Measurements from ENCODE around the gene SLC43A2. TPM values are rescaled to one million over a fixed set of nuclear protein-coding genes. Genes with fewer than 3 reads are reported as not detected.

The SLC43A2 gene
- total RNA-seq, 1 experiment from 2014 or later, result 11.0 TPM

DNA sequence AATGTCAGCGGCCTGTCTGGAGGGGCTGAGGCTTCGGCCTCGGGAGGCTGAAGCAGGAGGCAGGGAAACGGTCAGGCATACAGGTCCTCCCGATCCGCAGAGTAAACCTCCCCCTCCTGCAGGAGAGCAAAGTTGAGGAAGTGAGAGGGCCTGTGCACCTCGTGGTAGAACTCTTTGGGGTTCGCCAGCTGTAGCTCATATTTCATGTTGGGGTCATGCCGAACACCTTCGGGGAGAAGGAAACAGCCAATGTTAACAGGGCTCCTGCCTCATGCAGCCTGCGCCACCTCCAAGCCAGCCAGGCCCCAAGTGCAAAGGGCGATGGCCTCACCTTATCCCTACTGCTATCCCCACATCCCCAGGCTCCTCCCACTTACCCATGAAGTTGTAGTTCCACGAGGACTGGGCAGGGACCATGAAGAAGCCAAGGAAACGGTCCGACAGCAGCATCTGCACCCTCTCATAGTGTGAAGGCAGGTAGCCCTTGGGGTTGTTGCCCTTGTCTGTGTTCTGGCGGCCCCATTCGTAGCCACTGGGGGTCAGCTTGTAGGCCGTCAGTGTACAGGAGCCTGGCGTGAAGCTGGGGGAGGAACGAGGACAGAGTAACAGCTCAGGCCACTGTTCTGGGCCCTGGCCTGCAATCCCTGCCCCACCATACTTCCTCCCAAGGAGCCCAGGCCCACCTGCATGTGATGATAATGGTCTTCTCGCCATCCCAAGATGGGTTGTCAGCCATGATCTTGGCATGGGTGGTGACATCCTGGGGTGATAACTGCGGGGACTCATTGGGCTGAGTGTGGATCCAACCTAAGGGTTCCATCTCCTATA, 22.3 kb upstream of the SLC43A2 start (continued):
- TF ChIP-seq, protein P1, sequence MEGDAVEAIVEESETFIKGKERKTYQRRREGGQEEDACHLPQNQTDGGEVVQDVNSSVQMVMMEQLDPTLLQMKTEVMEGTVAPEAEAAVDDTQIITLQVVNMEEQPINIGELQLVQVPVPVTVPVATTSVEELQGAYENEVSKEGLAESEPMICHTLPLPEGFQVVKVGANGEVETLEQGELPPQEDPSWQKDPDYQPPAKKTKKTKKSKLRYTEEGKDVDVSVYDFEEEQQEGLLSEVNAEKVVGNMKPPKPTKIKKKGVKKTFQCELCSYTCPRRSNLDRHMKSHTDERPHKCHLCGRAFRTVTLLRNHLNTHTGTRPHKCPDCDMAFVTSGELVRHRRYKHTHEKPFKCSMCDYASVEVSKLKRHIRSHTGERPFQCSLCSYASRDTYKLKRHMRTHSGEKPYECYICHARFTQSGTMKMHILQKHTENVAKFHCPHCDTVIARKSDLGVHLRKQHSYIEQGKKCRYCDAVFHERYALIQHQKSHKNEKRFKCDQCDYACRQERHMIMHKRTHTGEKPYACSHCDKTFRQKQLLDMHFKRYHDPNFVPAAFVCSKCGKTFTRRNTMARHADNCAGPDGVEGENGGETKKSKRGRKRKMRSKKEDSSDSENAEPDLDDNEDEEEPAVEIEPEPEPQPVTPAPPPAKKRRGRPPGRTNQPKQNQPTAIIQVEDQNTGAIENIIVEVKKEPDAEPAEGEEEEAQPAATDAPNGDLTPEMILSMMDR (IDR thresholded peaks at IDR 0.05), result no peak

DNA sequence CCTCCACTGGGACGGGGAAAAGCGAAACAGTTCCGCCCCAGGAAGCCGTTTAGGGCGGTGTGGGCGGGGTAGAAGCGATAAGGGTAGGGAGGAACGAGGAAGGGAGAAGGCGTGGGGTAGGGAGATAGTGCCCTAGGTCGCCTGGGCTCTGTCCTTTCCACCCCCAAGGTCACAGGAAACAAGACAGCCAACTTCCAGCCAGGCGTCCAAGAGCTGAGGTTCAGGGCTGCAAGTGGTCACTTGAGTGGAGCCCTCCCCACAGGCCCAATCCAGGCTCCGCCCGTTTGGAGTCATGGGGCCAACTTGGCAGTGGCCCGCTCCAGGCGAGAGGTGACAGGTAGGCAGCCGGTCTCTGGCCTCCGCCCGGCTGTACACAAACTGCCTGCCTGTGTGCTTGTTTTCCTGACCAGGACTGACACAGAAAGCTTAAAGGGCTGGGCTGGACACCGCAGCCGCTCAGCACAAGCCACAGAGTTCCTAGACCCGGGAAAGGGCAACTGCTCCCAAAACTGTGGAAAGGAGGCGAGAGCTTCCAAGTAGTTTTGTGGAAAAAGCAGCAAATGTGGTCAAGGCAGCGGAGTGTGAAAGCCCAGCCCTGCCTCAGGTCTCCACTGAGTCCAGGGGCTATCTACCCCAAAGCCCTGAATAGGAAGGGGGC, 21.3 kb upstream of the SLC43A2 start, which contains the start of gene RILP:
RILP (minus strand) TSS at position 23 of the 658 bp plus-strand sequence. CDS start 62 bp downstream, outside the sequence.
- peak within 1 kb of the TSS; percentile 32; the same call in 1 of the 2 replicates for H3K27ac Mint-ChIP-seq
- no peaks in the 10 kb centered on the region for H3K9me3 Mint-ChIP-seq
- no peak for TF ChIP-seq RELA (CRISPR knock-in tag; IDR thresholded peaks at IDR 0.05; ENCODE audit: borderline replicate concordance)
- peak; percentile 60 for TF ChIP-seq ESRRA (CRISPR knock-in tag; IDR thresholded peaks at IDR 0.05; ENCODE audit: borderline replicate concordance)
- TF ChIP-seq, protein P2, sequence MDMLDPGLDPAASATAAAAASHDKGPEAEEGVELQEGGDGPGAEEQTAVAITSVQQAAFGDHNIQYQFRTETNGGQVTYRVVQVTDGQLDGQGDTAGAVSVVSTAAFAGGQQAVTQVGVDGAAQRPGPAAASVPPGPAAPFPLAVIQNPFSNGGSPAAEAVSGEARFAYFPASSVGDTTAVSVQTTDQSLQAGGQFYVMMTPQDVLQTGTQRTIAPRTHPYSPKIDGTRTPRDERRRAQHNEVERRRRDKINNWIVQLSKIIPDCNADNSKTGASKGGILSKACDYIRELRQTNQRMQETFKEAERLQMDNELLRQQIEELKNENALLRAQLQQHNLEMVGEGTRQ (CRISPR knock-in tag; IDR thresholded peaks at IDR 0.05), result peak; percentile 35
- TF ChIP-seq CREB1 (CRISPR knock-in tag; IDR thresholded peaks at IDR 0.05), result no peak
- no peak; the same call in 1 of the 2 replicates for TF ChIP-seq EMX1 (CRISPR knock-in tag; IDR thresholded peaks at IDR 0.05)
- no peak for TF ChIP-seq ELF4 (CRISPR knock-in tag; IDR thresholded peaks at IDR 0.05; ENCODE audit: low read depth)
- TF ChIP-seq, protein P3, sequence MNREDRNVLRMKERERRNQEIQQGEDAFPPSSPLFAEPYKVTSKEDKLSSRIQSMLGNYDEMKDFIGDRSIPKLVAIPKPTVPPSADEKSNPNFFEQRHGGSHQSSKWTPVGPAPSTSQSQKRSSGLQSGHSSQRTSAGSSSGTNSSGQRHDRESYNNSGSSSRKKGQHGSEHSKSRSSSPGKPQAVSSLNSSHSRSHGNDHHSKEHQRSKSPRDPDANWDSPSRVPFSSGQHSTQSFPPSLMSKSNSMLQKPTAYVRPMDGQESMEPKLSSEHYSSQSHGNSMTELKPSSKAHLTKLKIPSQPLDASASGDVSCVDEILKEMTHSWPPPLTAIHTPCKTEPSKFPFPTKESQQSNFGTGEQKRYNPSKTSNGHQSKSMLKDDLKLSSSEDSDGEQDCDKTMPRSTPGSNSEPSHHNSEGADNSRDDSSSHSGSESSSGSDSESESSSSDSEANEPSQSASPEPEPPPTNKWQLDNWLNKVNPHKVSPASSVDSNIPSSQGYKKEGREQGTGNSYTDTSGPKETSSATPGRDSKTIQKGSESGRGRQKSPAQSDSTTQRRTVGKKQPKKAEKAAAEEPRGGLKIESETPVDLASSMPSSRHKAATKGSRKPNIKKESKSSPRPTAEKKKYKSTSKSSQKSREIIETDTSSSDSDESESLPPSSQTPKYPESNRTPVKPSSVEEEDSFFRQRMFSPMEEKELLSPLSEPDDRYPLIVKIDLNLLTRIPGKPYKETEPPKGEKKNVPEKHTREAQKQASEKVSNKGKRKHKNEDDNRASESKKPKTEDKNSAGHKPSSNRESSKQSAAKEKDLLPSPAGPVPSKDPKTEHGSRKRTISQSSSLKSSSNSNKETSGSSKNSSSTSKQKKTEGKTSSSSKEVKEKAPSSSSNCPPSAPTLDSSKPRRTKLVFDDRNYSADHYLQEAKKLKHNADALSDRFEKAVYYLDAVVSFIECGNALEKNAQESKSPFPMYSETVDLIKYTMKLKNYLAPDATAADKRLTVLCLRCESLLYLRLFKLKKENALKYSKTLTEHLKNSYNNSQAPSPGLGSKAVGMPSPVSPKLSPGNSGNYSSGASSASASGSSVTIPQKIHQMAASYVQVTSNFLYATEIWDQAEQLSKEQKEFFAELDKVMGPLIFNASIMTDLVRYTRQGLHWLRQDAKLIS (CRISPR knock-in tag; IDR thresholded peaks at IDR 0.05; ENCODE audit: borderline replicate concordance), result no peak
- TF ChIP-seq, protein P4, sequence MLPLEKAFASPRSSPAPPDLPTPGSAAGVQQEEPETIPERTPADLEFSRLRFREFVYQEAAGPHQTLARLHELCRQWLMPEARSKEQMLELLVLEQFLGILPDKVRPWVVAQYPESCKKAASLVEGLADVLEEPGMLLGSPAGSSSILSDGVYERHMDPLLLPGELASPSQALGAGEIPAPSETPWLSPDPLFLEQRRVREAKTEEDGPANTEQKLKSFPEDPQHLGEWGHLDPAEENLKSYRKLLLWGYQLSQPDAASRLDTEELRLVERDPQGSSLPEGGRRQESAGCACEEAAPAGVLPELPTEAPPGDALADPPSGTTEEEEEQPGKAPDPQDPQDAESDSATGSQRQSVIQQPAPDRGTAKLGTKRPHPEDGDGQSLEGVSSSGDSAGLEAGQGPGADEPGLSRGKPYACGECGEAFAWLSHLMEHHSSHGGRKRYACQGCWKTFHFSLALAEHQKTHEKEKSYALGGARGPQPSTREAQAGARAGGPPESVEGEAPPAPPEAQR (CRISPR knock-in tag; IDR thresholded peaks at IDR 0.05), result no peak
- no peak for TF ChIP-seq PRRX2 (CRISPR knock-in tag; IDR thresholded peaks at IDR 0.05)
- TF ChIP-seq GABPB1 (CRISPR knock-in tag; IDR thresholded peaks at IDR 0.05), result 0 out of 2 replicates have a peak, but pooled peaks have one; percentile 26
- no peak for TF ChIP-seq ZNF232 (CRISPR knock-in tag; IDR thresholded peaks at IDR 0.05)
- TF ChIP-seq MYBL2 (CRISPR knock-in tag; IDR thresholded peaks at IDR 0.05), result no peak
- H3K27me3 Mint-ChIP-seq (ENCODE audit: low read depth), result no peaks in the 10 kb centered on the region; the same call in 1 of the 2 replicates
- ATAC-seq (peak; percentile 11), DNase-seq (ENCODE audit: low spot score) (peak; percentile 57)
- ChIA-PET POLR2A (interaction anchor here (1.0 to 2.3 kb wide), 8 partner anchors 10 to 133 kb away, joined by 3 to 12 read pairs (median 6); partner anchors contain the start of genes INPP5K and SLC43A2), CTCF (interaction anchor here (0.7 to 7.2 kb wide), 38 partner anchors 9 to 442 kb away, joined by 3 to 133 read pairs (median 7); partner anchors contain the start of genes INPP5K, PRPF8 and SLC43A2)
- peaks cover 22% of the 10 kb centered on the region for H3K4me1 Mint-ChIP-seq
- peaks cover 42% of the 10 kb centered on the region for H3K36me3 Mint-ChIP-seq
- peak within 1 kb of the TSS; percentile 72 for H3K4me3 Mint-ChIP-seq
